ENCODE results near the gene UBL4B.

UBL4B gene, protein sequence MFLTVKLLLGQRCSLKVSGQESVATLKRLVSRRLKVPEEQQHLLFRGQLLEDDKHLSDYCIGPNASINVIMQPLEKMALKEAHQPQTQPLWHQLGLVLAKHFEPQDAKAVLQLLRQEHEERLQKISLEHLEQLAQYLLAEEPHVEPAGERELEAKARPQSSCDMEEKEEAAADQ

DNA sequence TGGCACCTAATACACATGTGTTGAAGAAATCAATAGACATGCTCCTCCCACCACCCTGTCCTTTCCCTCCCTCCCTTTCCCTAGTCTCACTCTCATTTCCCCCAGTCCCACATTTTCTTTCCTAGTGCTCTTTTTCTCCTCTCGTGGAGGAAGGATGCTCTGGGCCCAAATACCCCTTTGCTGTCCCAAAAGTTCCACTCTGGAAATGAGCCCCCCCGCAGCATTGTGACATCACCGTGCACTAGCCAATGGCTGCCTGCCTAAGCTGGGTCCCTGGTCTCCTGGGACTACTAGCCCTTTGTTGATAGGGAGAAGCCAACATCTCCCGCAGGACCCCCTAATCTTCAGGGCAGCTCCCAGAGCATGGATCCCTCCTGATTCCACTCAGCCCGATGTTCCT is at the start of gene UBL4B:
Gene UBL4B, plus strand, starts transcription at position 301 of the 400 bp plus-strand sequence. Its CDS starts 92 bp downstream, at position 393.
- Histone ChIP-seq H3K27me3 (replicated peaks; ENCODE audit: control insufficient read depth, insufficient read depth, low read length) (peaks cover 9% of the 10 kb centered on the region), H3K36me3 (ENCODE audit: control insufficient read depth, insufficient read depth, low read length) (no peaks in the 10 kb centered on the region), H3K4me3 (replicated peaks; ENCODE audit: low read depth, low read length) (no peak within 1 kb of the TSS)
- TF ChIP-seq, protein P1, sequence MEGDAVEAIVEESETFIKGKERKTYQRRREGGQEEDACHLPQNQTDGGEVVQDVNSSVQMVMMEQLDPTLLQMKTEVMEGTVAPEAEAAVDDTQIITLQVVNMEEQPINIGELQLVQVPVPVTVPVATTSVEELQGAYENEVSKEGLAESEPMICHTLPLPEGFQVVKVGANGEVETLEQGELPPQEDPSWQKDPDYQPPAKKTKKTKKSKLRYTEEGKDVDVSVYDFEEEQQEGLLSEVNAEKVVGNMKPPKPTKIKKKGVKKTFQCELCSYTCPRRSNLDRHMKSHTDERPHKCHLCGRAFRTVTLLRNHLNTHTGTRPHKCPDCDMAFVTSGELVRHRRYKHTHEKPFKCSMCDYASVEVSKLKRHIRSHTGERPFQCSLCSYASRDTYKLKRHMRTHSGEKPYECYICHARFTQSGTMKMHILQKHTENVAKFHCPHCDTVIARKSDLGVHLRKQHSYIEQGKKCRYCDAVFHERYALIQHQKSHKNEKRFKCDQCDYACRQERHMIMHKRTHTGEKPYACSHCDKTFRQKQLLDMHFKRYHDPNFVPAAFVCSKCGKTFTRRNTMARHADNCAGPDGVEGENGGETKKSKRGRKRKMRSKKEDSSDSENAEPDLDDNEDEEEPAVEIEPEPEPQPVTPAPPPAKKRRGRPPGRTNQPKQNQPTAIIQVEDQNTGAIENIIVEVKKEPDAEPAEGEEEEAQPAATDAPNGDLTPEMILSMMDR (IDR thresholded peaks at IDR 0.05; ENCODE audit: insufficient read depth, low read length, poor library complexity, severe bottlenecking), result no peak
- DNase-seq (ENCODE audit: extremely low read depth, insufficient read length), result no peak

DNA sequence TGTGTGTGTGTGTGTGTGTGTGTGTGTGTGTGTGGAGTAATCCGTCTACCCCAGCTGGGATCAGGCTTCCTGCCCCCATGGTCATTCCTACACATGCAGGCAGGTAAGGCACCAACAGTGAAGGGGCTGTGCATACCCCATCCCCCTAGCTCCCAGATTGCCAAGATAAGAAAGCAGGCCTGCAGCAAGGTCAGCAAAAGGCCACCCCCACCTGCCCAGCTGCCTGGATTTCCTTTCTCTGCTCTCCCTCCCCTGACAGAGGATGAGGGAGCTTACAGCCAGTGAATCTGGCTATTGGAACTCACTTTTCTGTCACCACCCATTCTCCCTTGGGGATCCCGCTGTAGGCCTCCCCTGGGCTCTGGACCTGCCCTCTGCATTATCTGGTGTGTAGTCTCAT is 49.6 kb upstream of the UBL4B start:
- DNase-seq (ENCODE audit: extremely low read depth, insufficient read length), result no peak
- H3K4me3 ChIP-seq (replicated peaks; ENCODE audit: low read depth, low read length), result no peak overlapping the region
- TF ChIP-seq, protein P1 (IDR thresholded peaks at IDR 0.05; ENCODE audit: insufficient read depth, low read length, poor library complexity, severe bottlenecking), result no peak
- no peaks in the 10 kb centered on the region; the same call in 1 of the 2 replicates for H3K27me3 ChIP-seq (replicated peaks; ENCODE audit: control insufficient read depth, insufficient read depth, low read length)
- H3K36me3 ChIP-seq (ENCODE audit: control insufficient read depth, insufficient read depth, low read length), result peaks cover 10% of the 10 kb centered on the region

DNA sequence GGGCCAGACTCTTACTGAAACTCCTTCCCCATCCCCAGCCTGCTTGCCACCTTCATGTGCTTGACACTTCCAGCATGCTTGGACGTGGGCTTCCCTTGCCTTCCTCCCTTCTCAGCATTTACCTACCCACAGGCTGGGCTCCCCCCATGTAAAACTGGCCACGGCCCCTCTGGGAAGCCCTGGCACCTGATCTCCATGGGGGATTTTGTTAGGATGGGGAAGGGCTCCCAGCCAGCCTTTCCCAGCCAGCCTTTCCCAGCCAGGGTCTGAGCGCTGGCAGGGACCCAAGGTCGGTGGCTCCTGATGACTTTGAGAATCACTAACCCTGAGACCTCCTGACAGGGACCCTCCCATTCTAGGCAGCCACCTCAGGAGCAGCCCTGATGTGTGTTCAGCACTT is 48.5 kb upstream of the UBL4B start:
- TF ChIP-seq, protein P1 (IDR thresholded peaks at IDR 0.05; ENCODE audit: insufficient read depth, low read length, poor library complexity, severe bottlenecking), result no peak
- H3K27me3 ChIP-seq (replicated peaks; ENCODE audit: control insufficient read depth, insufficient read depth, low read length), result no peaks in the 10 kb centered on the region; the same call in 1 of the 2 replicates

DNA sequence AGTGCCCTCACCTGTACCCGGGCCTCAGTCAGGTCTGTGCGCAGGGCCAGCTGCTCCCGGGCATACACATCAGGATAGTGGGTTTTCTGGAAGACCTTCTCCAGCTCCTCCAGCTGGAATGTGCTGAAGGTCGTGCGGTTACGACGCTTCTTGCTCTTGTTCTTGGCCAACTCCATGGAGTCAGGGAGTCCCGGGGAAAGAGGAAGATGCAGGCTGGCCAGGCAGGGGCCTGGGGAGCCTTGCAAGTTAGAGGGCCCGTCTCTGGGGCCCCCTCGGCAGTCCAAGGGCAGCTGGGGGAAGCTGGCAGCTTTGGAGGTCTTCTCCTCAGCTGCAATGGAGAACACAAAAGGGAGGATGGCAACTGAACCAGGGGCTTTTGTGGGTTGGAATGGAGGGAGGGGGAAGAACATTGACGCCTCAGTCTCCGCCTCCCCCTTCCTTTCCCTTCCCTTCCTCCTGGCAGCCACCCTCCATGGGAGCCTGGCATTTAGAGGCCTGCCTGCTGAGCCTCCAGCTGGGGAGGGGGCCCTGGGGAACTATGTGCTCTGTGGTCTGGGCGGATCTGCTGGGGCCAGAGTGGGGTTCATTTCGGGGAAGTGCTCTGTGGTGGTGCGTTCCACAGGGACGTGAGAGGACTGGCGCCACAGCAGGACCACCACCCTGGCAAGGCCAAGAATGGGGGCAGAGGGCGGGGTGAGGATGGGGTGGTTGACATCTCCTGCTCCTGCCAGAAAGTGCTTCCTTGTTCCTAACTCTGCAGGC is 47.5 kb upstream of the UBL4B start:
- Histone ChIP-seq H3K4me3 (replicated peaks; ENCODE audit: low read depth, low read length) (no peak overlapping the region), H3K36me3 (ENCODE audit: control insufficient read depth, insufficient read depth, low read length) (peaks cover 2% of the 10 kb centered on the region; the same call in 1 of the 2 replicates), H3K27me3 (replicated peaks; ENCODE audit: control insufficient read depth, insufficient read depth, low read length) (peaks cover 2% of the 10 kb centered on the region; the same call in 1 of the 2 replicates)
- TF ChIP-seq, protein P1 (IDR thresholded peaks at IDR 0.05; ENCODE audit: insufficient read depth, low read length, poor library complexity, severe bottlenecking), result no peak
- no peak for DNase-seq (ENCODE audit: extremely low read depth, insufficient read length)

More for the DNA sequence above, 48.5 kb upstream of the UBL4B start:
- peaks cover 6% of the 10 kb centered on the region for H3K36me3 ChIP-seq (ENCODE audit: control insufficient read depth, insufficient read depth, low read length)
- H3K4me3 ChIP-seq (replicated peaks; ENCODE audit: low read depth, low read length), result no peak overlapping the region
- DNase-seq (ENCODE audit: extremely low read depth, insufficient read length), result no peak

DNA sequence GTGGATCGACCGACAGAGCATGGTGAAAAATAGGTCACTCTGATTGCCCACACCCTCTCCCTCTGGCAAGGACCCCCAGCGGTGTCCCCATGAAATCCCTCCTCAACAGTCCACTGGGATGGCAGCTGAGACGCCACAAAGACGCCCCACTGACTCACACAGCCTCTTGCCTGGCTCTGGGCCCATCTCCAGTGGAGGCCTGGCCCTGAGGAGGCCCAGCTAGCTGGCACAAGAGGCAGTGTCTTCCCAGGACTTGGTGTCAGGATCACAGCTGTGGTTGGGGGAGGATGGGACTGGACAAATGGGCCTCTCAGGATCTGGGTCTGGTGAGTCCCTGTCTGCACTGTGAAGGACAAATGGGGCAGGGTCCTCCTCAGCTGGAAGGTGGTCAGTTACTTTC is 46.4 kb upstream of the UBL4B start:
- no peak for DNase-seq (ENCODE audit: extremely low read depth, insufficient read length)
- H3K27me3 ChIP-seq (replicated peaks; ENCODE audit: control insufficient read depth, insufficient read depth, low read length), result peaks cover 2% of the 10 kb centered on the region; the same call in 1 of the 2 replicates
- no peaks in the 10 kb centered on the region for H3K36me3 ChIP-seq (ENCODE audit: control insufficient read depth, insufficient read depth, low read length)
- no peak overlapping the region for H3K4me3 ChIP-seq (replicated peaks; ENCODE audit: low read depth, low read length)
- TF ChIP-seq, protein P1 (IDR thresholded peaks at IDR 0.05; ENCODE audit: insufficient read depth, low read length, poor library complexity, severe bottlenecking), result no peak

All from GM06990 (cell line).